ENCODE data around the gene CD74.

GRCh38 chr5:150411245-150411979 is 1.3 kb downstream of the CD74 start:
- TF ChIP-seq CTCF (conservative IDR thresholded peaks at IDR 0.05 in 1 of 2, IDR thresholded peaks at IDR 0.05 in 1 of 2; ENCODE audit: extremely low read depth in 1 of 2, insufficient read depth in 1 of 2, low read depth in 1 of 2, low read length in 2 of 2): no peak
- TF ChIP-seq EZH2 (IDR thresholded peaks at IDR 0.05; ENCODE audit: borderline replicate concordance, low read length): no peak
